IMR-90 (cell line): Measurements from ENCODE around the gene ZBTB47. TPM values are rescaled to one million over a fixed set of nuclear protein-coding genes. Genes with fewer than 3 reads are reported as not detected.

ENCODE experiments used
- ATAC-seq: fragments of 200-7000 bp; cut with Tn5 transposase; 2 replicates; pipeline ENCODE4 v1.9.1; 2020; ENCODE audit warnings: low read depth, mild to moderate bottlenecking, moderate library complexity
- BruUV-seq: library from RNA; stranded (reverse); fragments of 400-500 nt; replicated peaks from 2 replicates; lab custom pipeline; 2021; lab: Mats Ljungman, UMichigan
- CTCF ChIA-PET: fragments of 300-600 bp; formaldehyde crosslinking; extraction: SDS; loops from one replicate; lab custom pipeline; 2021; ENCODE audit warnings: antibody characterized with exemption; lab: Yijun Ruan, JAX
- POLR2A ChIA-PET: fragments of 300-600 bp; sonication (Branson Sonifier 250); formaldehyde crosslinking; loops from one replicate; lab custom pipeline; 2022; ENCODE audit warnings: antibody characterized with exemption; ENCODE audit not compliant: unreplicated experiment; lab: Charles Lee
- DNase-seq: peaks from one replicate; pipeline ENCODE4 v3.0.0; 2013
- H2AFZ ChIP-seq: replicated peaks from 2 replicates; pipeline ENCODE3; 2013; ENCODE audit warnings: low read length, mild to moderate bottlenecking; ENCODE audit not compliant: poor library complexity
- H2AK5ac ChIP-seq: 2 replicates; pipeline ENCODE4 v1.6.1; 2013; ENCODE audit warnings: low read depth, low read length, inconsistent platforms
- H2AK9ac ChIP-seq: replicated peaks from 2 replicates; pipeline ENCODE3; 2013; ENCODE audit warnings: mild to moderate bottlenecking, low read depth, low read length, moderate library complexity; ENCODE audit not compliant: poor library complexity
- H2BK120ac ChIP-seq: 2 replicates; pipeline ENCODE4 v1.6.1; 2013; ENCODE audit warnings: low read depth, low read length, inconsistent platforms
- H2BK15ac ChIP-seq: 3 replicates; pipeline ENCODE4 v1.6.1; 2013; ENCODE audit warnings: low read depth, low read length, inconsistent platforms
- H2BK20ac ChIP-seq: 2 replicates; pipeline ENCODE4 v1.6.1; 2013; ENCODE audit warnings: low read depth, mild to moderate bottlenecking, inconsistent platforms, low read length, moderate library complexity
- H2BK5ac ChIP-seq: 2 replicates; pipeline ENCODE4 v1.6.1; 2013; ENCODE audit warnings: mild to moderate bottlenecking, low read depth, low read length, inconsistent platforms; ENCODE audit not compliant: poor library complexity, severe bottlenecking
- H3K14ac ChIP-seq: replicated peaks from 2 replicates; pipeline ENCODE4 v1.6.1; 2013; ENCODE audit warnings: low read depth, low read length, inconsistent platforms
- H3K18ac ChIP-seq: 2 replicates; pipeline ENCODE4 v1.6.1; 2013; ENCODE audit warnings: low read depth, low read length, control low read depth
- H3K23ac ChIP-seq: 2 replicates; pipeline ENCODE4 v1.6.1; 2013; ENCODE audit warnings: low read depth, low read length, inconsistent platforms
- H3K27ac ChIP-seq: 2 replicates; pipeline ENCODE4 v1.5.1; 2013; ENCODE audit warnings: mild to moderate bottlenecking, control low read depth, low read length; ENCODE audit not compliant: insufficient read depth
- H3K27me3 ChIP-seq: 2 replicates; pipeline ENCODE4 v1.6.1; 2013; ENCODE audit warnings: low read length; ENCODE audit not compliant: control insufficient read depth, insufficient read depth
- H3K36me3 ChIP-seq: 2 replicates; pipeline ENCODE4 v1.6.1; 2013; ENCODE audit warnings: low read length, mixed read lengths; ENCODE audit not compliant: control insufficient read depth, insufficient read depth
- H3K4ac ChIP-seq: 2 replicates; pipeline ENCODE4 v1.6.1; 2013; ENCODE audit warnings: low read depth, low read length, inconsistent platforms
- H3K4me1 ChIP-seq: 2 replicates; pipeline ENCODE4 v1.6.1; 2013; ENCODE audit warnings: low read length, mixed read lengths; ENCODE audit not compliant: control insufficient read depth, insufficient read depth
- H3K4me2 ChIP-seq: 2 replicates; pipeline ENCODE4 v1.6.1; 2013; ENCODE audit warnings: low read depth, mild to moderate bottlenecking, control low read depth, low read length, moderate library complexity
- H3K4me3 ChIP-seq: 2 replicates; pipeline ENCODE4 v1.5.1; 2013; ENCODE audit warnings: low read depth, mild to moderate bottlenecking, control low read depth, low read length, moderate library complexity; ENCODE audit not compliant: insufficient read depth
- H3K56ac ChIP-seq: 2 replicates; pipeline ENCODE4 v1.6.1; 2013; ENCODE audit warnings: low read length, inconsistent platforms; ENCODE audit not compliant: insufficient read depth; ENCODE audit errors: extremely low read depth
- H3K79me1 ChIP-seq, 2 experiments: 2 replicates each; pipeline ENCODE4 v1.6.1; 2013; ENCODE audit warnings: low read length in 2 of 2, inconsistent platforms in 1 of 2, low read depth in 1 of 2
- H3K9ac ChIP-seq: 2 replicates; pipeline ENCODE4 v1.6.1; 2013; ENCODE audit warnings: low read depth, low read length, control low read depth
- H3K9me1 ChIP-seq: 2 replicates; pipeline ENCODE4 v1.6.1; 2013; ENCODE audit warnings: low read length, inconsistent platforms; ENCODE audit not compliant: insufficient read depth
- H3K9me3 ChIP-seq: 2 replicates; pipeline ENCODE4 v1.6.1; 2013; ENCODE audit warnings: low read length; ENCODE audit not compliant: control insufficient read depth, insufficient read depth
- H4K20me1 ChIP-seq: 2 replicates; pipeline ENCODE4 v1.6.1; 2013; ENCODE audit warnings: low read length, inconsistent platforms; ENCODE audit not compliant: insufficient read depth
- H4K5ac ChIP-seq: 2 replicates; pipeline ENCODE4 v1.6.1; 2013; ENCODE audit warnings: mild to moderate bottlenecking, low read depth, low read length, control low read depth
- H4K8ac ChIP-seq, 2 experiments: 2 replicates each; pipeline ENCODE4 v1.6.1; 2013; ENCODE audit warnings: low read depth in 2 of 2, low read length in 2 of 2, control low read depth in 1 of 2, inconsistent platforms in 1 of 2
- H4K91ac ChIP-seq: 2 replicates; pipeline ENCODE4 v1.6.1; 2013; ENCODE audit warnings: low read depth, low read length, inconsistent platforms; ENCODE audit not compliant: insufficient read depth
- BHLHE40 ChIP-seq: fragments of 150-350 bp; IDR thresholded peaks from 2 replicates; pipeline ENCODE4 v1.6.1; 2016; ENCODE audit warnings: mild to moderate bottlenecking, low read depth, low read length
- CEBPB ChIP-seq: IDR thresholded peaks from 2 replicates; pipeline ENCODE4 v1.6.1; 2012; ENCODE audit warnings: low read depth, low read length, improper control_type of control experiment
- CHD1 ChIP-seq: IDR thresholded peaks from 2 replicates; pipeline ENCODE4 v1.6.1; 2012; ENCODE audit warnings: low read depth, low read length, improper control_type of control experiment
- CTCF ChIP-seq: conservative IDR thresholded peaks from 2 replicates; pipeline ENCODE4 v1.5.1; 2012; ENCODE audit warnings: mild to moderate bottlenecking, low read depth, low read length, improper control_type of control experiment
- FOS ChIP-seq: fragments of 150-350 bp; IDR thresholded peaks from 2 replicates; pipeline ENCODE4 v1.6.1; 2016; ENCODE audit warnings: low read depth, low read length
- MAFK ChIP-seq: IDR thresholded peaks from 2 replicates; pipeline ENCODE4 v1.6.1; 2012; ENCODE audit warnings: low read depth, low read length, improper control_type of control experiment
- MAZ ChIP-seq: IDR thresholded peaks from 2 replicates; pipeline ENCODE4 v1.6.1; 2012; ENCODE audit warnings: low read depth, mild to moderate bottlenecking, low read length, improper control_type of control experiment, moderate library complexity, borderline replicate concordance
- MXI1 ChIP-seq: IDR thresholded peaks from 2 replicates; pipeline ENCODE4 v1.6.1; 2012; ENCODE audit warnings: low read depth, mild to moderate bottlenecking, low read length, moderate library complexity, borderline replicate concordance
- NFE2L2 ChIP-seq: fragments of 150-350 bp; IDR thresholded peaks from 2 replicates; pipeline ENCODE4 v1.6.1; 2016; ENCODE audit warnings: low read depth, mild to moderate bottlenecking, low read length
- POLR2A ChIP-seq: IDR thresholded peaks from 2 replicates; pipeline ENCODE4 v1.6.1; 2012; ENCODE audit warnings: mild to moderate bottlenecking, low read depth, low read length
- RAD21 ChIP-seq: IDR thresholded peaks from 2 replicates; pipeline ENCODE4 v1.6.1; 2012; ENCODE audit warnings: low read length, improper control_type of control experiment
- RCOR1 ChIP-seq: IDR thresholded peaks from 2 replicates; pipeline ENCODE4 v1.6.1; 2012; ENCODE audit warnings: mild to moderate bottlenecking, low read length, improper control_type of control experiment; ENCODE audit not compliant: insufficient replicate concordance
- RFX5 ChIP-seq: IDR thresholded peaks from 2 replicates; pipeline ENCODE4 v1.8.0; 2012; ENCODE audit warnings: low read depth, mild to moderate bottlenecking, low read length, moderate library complexity
- SMC3 ChIP-seq: fragments of 150-350 bp; IDR thresholded peaks from 2 replicates; pipeline ENCODE4 v1.6.1; 2016; ENCODE audit warnings: low read depth, mild to moderate bottlenecking, antibody characterized with exemption, low read length, moderate library complexity
- WGBS, 2 experiments: methylation state at CpG; one replicate each; pipeline versions ENCODE4 v1.1.5 to v1.1.7; 2013; ENCODE audit warnings: missing lambda C conversion rate in 2 of 2; ENCODE audit not compliant: insufficient read length in 1 of 2; ENCODE audit errors: extremely low coverage in 2 of 2; 5-methylcytosine and 5-hydroxymethylcytosine counted together
- dilution Hi-C: fragments of 300-500 bp; cut with HindIII; formaldehyde crosslinking; loops from one replicate; pipeline ENCODE4 v1.14.3; 2018; ENCODE audit warnings: low sequenced_read_pairs; ENCODE audit not compliant: unreplicated experiment
- in situ Hi-C: fragments of 300-500 bp; cut with MboI; formaldehyde crosslinking; loops from 3 replicates; pipeline ENCODE4 v1.14.3; 2019; ENCODE audit warnings: low sequenced_read_pairs, inconsistent platforms, mixed read lengths
- intact Hi-C: fragments of 100-400 bp; cut with micrococcal nuclease; formaldehyde crosslinking; loops from 2 replicates; pipeline ENCODE4 v1.10.0; 2022
- polyA plus RNA-seq, 3 experiments: library from polyadenylated mRNA; depleted of rRNA; stranded (reverse); fragments of >200 nt; gene quantifications; 2 replicates each; pipeline ENCODE4 v1.2.3, GENCODE V29; 2012; ENCODE audit warnings: low replicate concordance in 1 of 3
- total RNA-seq: library from RNA; depleted of rRNA; stranded (reverse); fragments of >200 nt; gene quantifications from 2 replicates; pipeline ENCODE4 v1.2.3, GENCODE V29; 2012
- TF ChIP-seq, protein P1 (sequence below): fragments of 150-350 bp; IDR thresholded peaks from 2 replicates; pipeline ENCODE4 v1.6.1; 2016; ENCODE audit warnings: low read depth, mild to moderate bottlenecking, low read length, moderate library complexity, borderline replicate concordance
- TF ChIP-seq, protein P2 (sequence below): fragments of 150-350 bp; IDR thresholded peaks from 2 replicates; pipeline ENCODE4 v1.6.1; 2017; ENCODE audit warnings: mild to moderate bottlenecking, antibody characterized with exemption, low read length, low read depth

Gene ZBTB47
- total and polyA plus RNA-seq, 2 of the 4 experiments (the other 2 are of a cell fraction) = 10.9 to 16.8 TPM

DNA sequence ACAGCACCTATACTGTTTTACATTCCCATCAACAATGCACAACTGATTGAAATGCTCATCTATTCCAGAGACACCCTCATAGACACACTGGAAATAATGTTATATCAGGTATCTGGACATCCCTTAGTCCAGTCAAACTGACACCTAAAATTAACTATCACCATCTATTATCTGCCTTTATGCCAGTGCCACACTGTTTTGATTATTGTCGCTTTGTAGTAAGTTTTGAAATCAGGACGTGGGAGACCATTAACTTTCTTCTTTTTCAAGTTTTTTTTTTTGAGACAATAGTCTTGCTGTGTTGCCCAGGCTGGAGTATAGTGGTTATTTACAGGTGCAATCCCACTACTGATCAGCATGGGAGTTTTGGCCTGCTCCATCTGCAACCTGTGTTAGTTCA is 22.4 kb downstream of the ZBTB47 start:
- no CpG with 5 or more reads among the region's 2 CpGs for WGBS, 2 experiments
- Histone ChIP-seq H3K23ac (no peak overlapping the region), H3K36me3 (no peaks in the 10 kb centered on the region), H4K5ac (no peak overlapping the region), H2BK5ac (no peak overlapping the region), H3K79me1 (no peaks in the 10 kb centered on the region), H4K8ac (no peak overlapping the region), H2BK20ac (no peak overlapping the region), H3K9ac (no peak overlapping the region), H3K4me2 (no peak overlapping the region), H2BK15ac (no peak overlapping the region), H3K9me3 (peaks cover 2% of the 10 kb centered on the region), H4K20me1 (no peaks in the 10 kb centered on the region), H3K18ac (no peak overlapping the region), H2AK5ac (no peak overlapping the region), H3K14ac (no peak overlapping the region), H2AFZ (no peak overlapping the region), H3K27me3 (peaks cover 5% of the 10 kb centered on the region), H2AK9ac (no peak overlapping the region), H3K4me1 (0 out of 2 replicates have a peak, but pooled peaks cover under 1% of the 10 kb centered on the region), H2BK120ac (no peak overlapping the region), H3K9me1 (no peaks in the 10 kb centered on the region), H3K4ac (no peak overlapping the region), H3K56ac (no peak overlapping the region), H3K4me3 (no peak overlapping the region), H4K91ac (no peak overlapping the region), H3K27ac (no peak overlapping the region)
- intact Hi-C loops (no loop called here), dilution Hi-C loops (no loop called here), in situ Hi-C loops (no loop called here)
- POLR2A ChIA-PET = no interaction called here
- ATAC-seq = no peak
- CTCF ChIA-PET = no interaction called here
- no peak for TF ChIP-seq NFE2L2
- TF ChIP-seq, protein P1, sequence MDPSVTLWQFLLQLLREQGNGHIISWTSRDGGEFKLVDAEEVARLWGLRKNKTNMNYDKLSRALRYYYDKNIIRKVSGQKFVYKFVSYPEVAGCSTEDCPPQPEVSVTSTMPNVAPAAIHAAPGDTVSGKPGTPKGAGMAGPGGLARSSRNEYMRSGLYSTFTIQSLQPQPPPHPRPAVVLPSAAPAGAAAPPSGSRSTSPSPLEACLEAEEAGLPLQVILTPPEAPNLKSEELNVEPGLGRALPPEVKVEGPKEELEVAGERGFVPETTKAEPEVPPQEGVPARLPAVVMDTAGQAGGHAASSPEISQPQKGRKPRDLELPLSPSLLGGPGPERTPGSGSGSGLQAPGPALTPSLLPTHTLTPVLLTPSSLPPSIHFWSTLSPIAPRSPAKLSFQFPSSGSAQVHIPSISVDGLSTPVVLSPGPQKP = no peak
- TF ChIP-seq MAZ = no peak
- TF ChIP-seq, protein P2, sequence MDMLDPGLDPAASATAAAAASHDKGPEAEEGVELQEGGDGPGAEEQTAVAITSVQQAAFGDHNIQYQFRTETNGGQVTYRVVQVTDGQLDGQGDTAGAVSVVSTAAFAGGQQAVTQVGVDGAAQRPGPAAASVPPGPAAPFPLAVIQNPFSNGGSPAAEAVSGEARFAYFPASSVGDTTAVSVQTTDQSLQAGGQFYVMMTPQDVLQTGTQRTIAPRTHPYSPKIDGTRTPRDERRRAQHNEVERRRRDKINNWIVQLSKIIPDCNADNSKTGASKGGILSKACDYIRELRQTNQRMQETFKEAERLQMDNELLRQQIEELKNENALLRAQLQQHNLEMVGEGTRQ = no peak
- no peak for TF ChIP-seq RCOR1
- TF ChIP-seq CHD1 = no peak
- no peak for TF ChIP-seq BHLHE40
- no peak for TF ChIP-seq MAFK
- TF ChIP-seq SMC3 = no peak
- TF ChIP-seq CEBPB = no peak
- no peak for TF ChIP-seq POLR2A
- no peak for TF ChIP-seq CTCF
- no peak for TF ChIP-seq RAD21
- TF ChIP-seq FOS = no peak
- TF ChIP-seq RFX5 = no peak
- no peak for TF ChIP-seq MXI1
- no TSS peak for BruUV-seq
- DNase-seq = no peak
